Measurements from ENCODE around the gene LDLRAD4. TPM values are rescaled to one million over a fixed set of nuclear protein-coding genes. Genes with fewer than 3 reads are reported as not detected.

The LDLRAD4 gene
- total RNA-seq, 1 donor = under 0.01 TPM

- Histone ChIP-seq H3K4me2 (ENCODE audit: insufficient read depth, low read length) (no peak overlapping the region), H3K27ac (ENCODE audit: low read depth, low read length) (no peak overlapping the region), H3K4me3 (ENCODE audit: insufficient read depth, low read length) (no peak overlapping the region), H3K36me3 (ENCODE audit: insufficient read depth, low read length) (no peaks in the 10 kb centered on the region), H3K79me2 (ENCODE audit: insufficient read depth, low read length) (no peaks in the 10 kb centered on the region), H3K4me1 (ENCODE audit: insufficient read depth, low read length) (no peaks in the 10 kb centered on the region), H4K20me1 (ENCODE audit: insufficient read depth, low read length) (no peaks in the 10 kb centered on the region), H3K27me3 (ENCODE audit: insufficient read depth, low read length) (no peaks in the 10 kb centered on the region), H3K9me3 (ENCODE audit: low read depth, low read length) (no peaks in the 10 kb centered on the region), H2AFZ (ENCODE audit: low read length) (no peak overlapping the region)
- no peak for DNase-seq (ENCODE audit: insufficient read length, low spot score, missing footprints)
- TF ChIP-seq, protein P1, sequence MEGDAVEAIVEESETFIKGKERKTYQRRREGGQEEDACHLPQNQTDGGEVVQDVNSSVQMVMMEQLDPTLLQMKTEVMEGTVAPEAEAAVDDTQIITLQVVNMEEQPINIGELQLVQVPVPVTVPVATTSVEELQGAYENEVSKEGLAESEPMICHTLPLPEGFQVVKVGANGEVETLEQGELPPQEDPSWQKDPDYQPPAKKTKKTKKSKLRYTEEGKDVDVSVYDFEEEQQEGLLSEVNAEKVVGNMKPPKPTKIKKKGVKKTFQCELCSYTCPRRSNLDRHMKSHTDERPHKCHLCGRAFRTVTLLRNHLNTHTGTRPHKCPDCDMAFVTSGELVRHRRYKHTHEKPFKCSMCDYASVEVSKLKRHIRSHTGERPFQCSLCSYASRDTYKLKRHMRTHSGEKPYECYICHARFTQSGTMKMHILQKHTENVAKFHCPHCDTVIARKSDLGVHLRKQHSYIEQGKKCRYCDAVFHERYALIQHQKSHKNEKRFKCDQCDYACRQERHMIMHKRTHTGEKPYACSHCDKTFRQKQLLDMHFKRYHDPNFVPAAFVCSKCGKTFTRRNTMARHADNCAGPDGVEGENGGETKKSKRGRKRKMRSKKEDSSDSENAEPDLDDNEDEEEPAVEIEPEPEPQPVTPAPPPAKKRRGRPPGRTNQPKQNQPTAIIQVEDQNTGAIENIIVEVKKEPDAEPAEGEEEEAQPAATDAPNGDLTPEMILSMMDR (IDR thresholded peaks at IDR 0.05; ENCODE audit: extremely low read depth, low read depth, low read length) = no peak
These were observed 276.4 kb downstream of the LDLRAD4 start for GRCh38 chr18:13494871-13495445.

DNA sequence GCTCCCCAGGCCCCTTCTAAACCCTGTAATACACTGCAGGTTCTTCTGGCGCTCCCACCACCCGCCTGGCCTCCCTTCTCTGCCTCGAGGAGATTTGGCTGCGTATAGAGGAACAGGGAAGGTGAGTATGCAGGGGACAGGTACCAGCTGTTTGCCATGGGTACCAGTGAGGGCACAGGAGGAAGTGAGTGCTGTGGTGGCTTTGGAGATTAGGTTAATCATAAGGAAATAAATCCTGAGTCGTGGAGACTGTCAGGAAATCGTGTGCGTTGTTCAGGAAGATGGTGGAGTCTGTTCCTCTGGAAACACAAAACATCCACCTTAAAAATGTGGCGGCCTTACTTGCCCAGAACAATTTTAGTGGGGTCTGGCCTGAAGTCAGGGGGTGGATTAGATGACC, 277.4 kb downstream of the LDLRAD4 start:
- no peaks in the 10 kb centered on the region for H4K20me1 ChIP-seq (ENCODE audit: insufficient read depth, low read length)
- no peak for DNase-seq (ENCODE audit: insufficient read length, low spot score, missing footprints)
- no peaks in the 10 kb centered on the region for H3K36me3 ChIP-seq (ENCODE audit: insufficient read depth, low read length)
- H3K9me3 ChIP-seq (ENCODE audit: low read depth, low read length) = no peaks in the 10 kb centered on the region
- H3K4me1 ChIP-seq (ENCODE audit: insufficient read depth, low read length) = peaks cover 5% of the 10 kb centered on the region
- TF ChIP-seq, protein P1 (IDR thresholded peaks at IDR 0.05; ENCODE audit: extremely low read depth, low read depth, low read length) = no peak
- no peak overlapping the region for H2AFZ ChIP-seq (ENCODE audit: low read length)
- no peak overlapping the region for H3K4me2 ChIP-seq (ENCODE audit: insufficient read depth, low read length)
- H3K79me2 ChIP-seq (ENCODE audit: insufficient read depth, low read length) = no peaks in the 10 kb centered on the region
- no peak overlapping the region for H3K4me3 ChIP-seq (ENCODE audit: insufficient read depth, low read length)
- H3K27ac ChIP-seq (ENCODE audit: low read depth, low read length) = no peak overlapping the region
- no peaks in the 10 kb centered on the region for H3K27me3 ChIP-seq (ENCODE audit: insufficient read depth, low read length)

DNA sequence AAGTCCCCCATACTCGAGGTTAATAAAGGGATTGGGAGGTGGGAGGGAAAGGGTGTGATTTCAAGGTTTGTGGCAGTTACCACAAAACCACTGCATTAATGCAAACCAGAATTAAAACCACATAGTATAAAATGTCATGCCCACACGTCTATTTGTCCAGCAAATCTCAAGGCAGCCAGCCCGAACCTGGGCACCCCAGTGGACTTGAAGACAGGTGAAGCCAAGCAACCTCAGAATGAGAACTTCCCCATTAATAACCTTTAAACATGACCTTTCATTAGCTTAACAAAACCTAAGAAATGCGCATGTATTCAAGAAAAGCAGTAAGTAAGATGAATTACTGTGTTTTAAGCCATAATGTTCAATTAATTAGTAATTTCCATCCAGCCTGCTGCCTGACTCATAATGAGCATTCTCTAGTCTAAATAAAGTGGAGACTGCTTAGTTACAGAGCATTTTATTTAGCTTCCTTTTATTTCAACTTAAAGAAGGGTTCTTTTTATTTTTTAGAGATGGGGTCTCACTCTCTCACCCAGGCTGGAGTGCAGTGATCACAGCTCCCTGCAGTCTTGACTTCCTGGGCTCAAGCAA, 278.2 kb downstream of the LDLRAD4 start:
- Histone ChIP-seq H3K27me3 (ENCODE audit: insufficient read depth, low read length) (no peaks in the 10 kb centered on the region), H3K27ac (ENCODE audit: low read depth, low read length) (no peak overlapping the region), H2AFZ (ENCODE audit: low read length) (no peak overlapping the region), H3K4me1 (ENCODE audit: insufficient read depth, low read length) (peaks cover 9% of the 10 kb centered on the region), H4K20me1 (ENCODE audit: insufficient read depth, low read length) (no peaks in the 10 kb centered on the region), H3K36me3 (ENCODE audit: insufficient read depth, low read length) (no peaks in the 10 kb centered on the region), H3K4me2 (ENCODE audit: insufficient read depth, low read length) (no peak overlapping the region), H3K9me3 (ENCODE audit: low read depth, low read length) (no peaks in the 10 kb centered on the region), H3K79me2 (ENCODE audit: insufficient read depth, low read length) (no peaks in the 10 kb centered on the region), H3K4me3 (ENCODE audit: insufficient read depth, low read length) (no peak overlapping the region)
- TF ChIP-seq, protein P1 (IDR thresholded peaks at IDR 0.05; ENCODE audit: extremely low read depth, low read depth, low read length) = no peak
- no peak for DNase-seq (ENCODE audit: insufficient read length, low spot score, missing footprints)

DNA sequence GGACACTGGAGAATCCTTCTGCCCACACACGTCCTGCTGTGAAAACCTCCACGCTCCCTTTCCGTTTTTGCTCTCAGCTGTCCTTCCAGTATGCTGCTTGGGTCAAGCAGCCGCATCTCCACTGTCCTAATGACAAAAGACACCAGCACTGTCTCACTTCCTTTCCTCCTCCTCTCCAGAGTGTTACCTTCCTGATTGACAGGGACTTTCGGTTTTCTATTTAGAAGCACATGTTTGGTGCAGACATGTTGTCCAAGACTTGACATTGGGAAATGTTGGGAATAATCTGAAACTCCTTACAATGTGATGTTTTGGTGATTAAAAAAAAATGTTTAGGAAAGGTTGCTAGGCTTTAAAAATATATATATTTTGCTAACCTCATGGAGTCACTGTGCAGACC, 281.2 kb downstream of the LDLRAD4 start:
- peaks cover 9% of the 10 kb centered on the region for H3K4me1 ChIP-seq (ENCODE audit: insufficient read depth, low read length)
- no peaks in the 10 kb centered on the region for H4K20me1 ChIP-seq (ENCODE audit: insufficient read depth, low read length)
- H3K4me2 ChIP-seq (ENCODE audit: insufficient read depth, low read length) = peak overlapping the region; percentile 74
- no peak for DNase-seq (ENCODE audit: insufficient read length, low spot score, missing footprints)
- H3K79me2 ChIP-seq (ENCODE audit: insufficient read depth, low read length) = no peaks in the 10 kb centered on the region
- no peaks in the 10 kb centered on the region for H3K36me3 ChIP-seq (ENCODE audit: insufficient read depth, low read length)
- H3K4me3 ChIP-seq (ENCODE audit: insufficient read depth, low read length) = no peak overlapping the region
- TF ChIP-seq, protein P1 (IDR thresholded peaks at IDR 0.05; ENCODE audit: extremely low read depth, low read depth, low read length) = no peak
- H3K9me3 ChIP-seq (ENCODE audit: low read depth, low read length) = no peaks in the 10 kb centered on the region
- H3K27me3 ChIP-seq (ENCODE audit: insufficient read depth, low read length) = peaks cover 9% of the 10 kb centered on the region
- peak overlapping the region; percentile 69 for H2AFZ ChIP-seq (ENCODE audit: low read length)
- H3K27ac ChIP-seq (ENCODE audit: low read depth, low read length) = no peak overlapping the region
